ENCODE measurements around the gene PTPN22.

DNA sequence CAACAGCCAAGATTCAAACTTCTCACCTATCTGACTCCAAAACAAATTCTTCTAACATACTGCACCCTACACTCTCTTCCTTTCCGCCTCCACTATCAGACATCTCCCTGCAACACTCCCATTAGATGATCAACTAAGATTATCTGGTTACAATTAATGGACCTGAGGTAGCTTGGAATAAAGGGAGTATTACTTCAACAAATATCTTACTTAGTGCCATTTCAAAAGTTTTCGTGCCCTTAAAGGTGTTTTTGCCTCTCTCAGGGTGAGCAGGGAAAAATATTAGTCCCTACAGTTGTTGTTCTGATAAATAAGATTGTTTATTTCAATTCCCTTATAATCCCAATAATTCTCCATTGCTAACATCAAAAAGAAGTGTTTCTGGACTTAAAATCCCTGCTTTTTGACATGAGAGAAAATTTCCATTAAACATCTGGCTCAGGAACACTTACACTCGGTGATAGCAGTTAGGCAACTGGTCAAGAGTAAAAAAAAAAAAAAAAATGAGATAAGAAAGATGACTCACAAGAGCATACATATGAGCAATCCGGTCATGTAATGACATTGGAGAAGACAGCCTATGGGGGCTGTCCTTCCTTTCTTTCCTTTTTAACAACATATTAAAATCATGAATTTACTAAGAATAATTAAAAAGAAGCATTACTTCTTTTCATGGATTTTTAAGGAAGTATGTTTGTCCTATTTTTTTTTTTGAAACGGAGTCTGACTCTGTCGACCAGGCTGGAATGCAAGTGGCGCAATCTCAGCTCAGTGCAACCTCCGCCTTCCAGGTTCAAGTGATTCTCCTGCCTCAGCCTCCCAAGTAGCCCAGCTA lies 66.9 kb downstream of the PTPN22 start:
- no peak for TF ChIP-seq CTCF (IDR thresholded peaks at IDR 0.05)
- no peak for TF ChIP-seq POLR2A (IDR thresholded peaks at IDR 0.05)
